Left ventricle myocardium inferior (tissue), 1 donor: ENCODE data around the gene PKHD1. TPM values are rescaled to one million over a fixed set of nuclear protein-coding genes. Genes with fewer than 3 reads are reported as not detected.

ENCODE experiments used
- DNase-seq: peaks from one replicate; pipeline ENCODE4 v3.0.0-alpha.2; 2020
- H3K27ac ChIP-seq: fragments of 200-600 bp; replicated peaks from 2 replicates; pipeline ENCODE4 v1.8.0; 2021
- H3K27me3 ChIP-seq: fragments of 200-600 bp; 2 replicates; pipeline ENCODE4 v1.8.0; 2021; ENCODE audit warnings: low read depth
- H3K36me3 ChIP-seq: fragments of 200-600 bp; 2 replicates; pipeline ENCODE4 v1.8.0; 2021
- H3K4me1 ChIP-seq: fragments of 200-600 bp; 2 replicates; pipeline ENCODE4 v1.8.0; 2021
- H3K4me3 ChIP-seq: fragments of 200-600 bp; 2 replicates; pipeline ENCODE4 v1.8.0; 2021; ENCODE audit warnings: mild to moderate bottlenecking, moderate library complexity
- H3K9me3 ChIP-seq: fragments of 200-600 bp; replicated peaks from 2 replicates; pipeline ENCODE4 v1.8.0; 2021
- intact Hi-C: fragments of 100-400 bp; cut with micrococcal nuclease; formaldehyde crosslinking; loops from one replicate; pipeline ENCODE4 v1.11.0; 2022
- total RNA-seq: library from RNA; stranded (reverse); fragmentation: NEBNext Ultra II Directional; extraction: Animal tissue kit (Norgen Biotek cat#: 25700); gene quantifications from one replicate; pipeline ENCODE4 v1.2.1, GENCODE V29; 2021
- TF ChIP-seq, protein P1 (sequence below): fragments of 200-600 bp; IDR thresholded peaks from 2 replicates; pipeline ENCODE4 v1.8.0; 2021; ENCODE audit warnings: antibody characterized with exemption, mild to moderate bottlenecking, borderline replicate concordance
- donor health status: DM: no; HTN: yes; CAD: no; lungs with severe emphysema.

PKHD1 gene
- total RNA-seq, 1 donor from 2014 or later = not detected

DNA sequence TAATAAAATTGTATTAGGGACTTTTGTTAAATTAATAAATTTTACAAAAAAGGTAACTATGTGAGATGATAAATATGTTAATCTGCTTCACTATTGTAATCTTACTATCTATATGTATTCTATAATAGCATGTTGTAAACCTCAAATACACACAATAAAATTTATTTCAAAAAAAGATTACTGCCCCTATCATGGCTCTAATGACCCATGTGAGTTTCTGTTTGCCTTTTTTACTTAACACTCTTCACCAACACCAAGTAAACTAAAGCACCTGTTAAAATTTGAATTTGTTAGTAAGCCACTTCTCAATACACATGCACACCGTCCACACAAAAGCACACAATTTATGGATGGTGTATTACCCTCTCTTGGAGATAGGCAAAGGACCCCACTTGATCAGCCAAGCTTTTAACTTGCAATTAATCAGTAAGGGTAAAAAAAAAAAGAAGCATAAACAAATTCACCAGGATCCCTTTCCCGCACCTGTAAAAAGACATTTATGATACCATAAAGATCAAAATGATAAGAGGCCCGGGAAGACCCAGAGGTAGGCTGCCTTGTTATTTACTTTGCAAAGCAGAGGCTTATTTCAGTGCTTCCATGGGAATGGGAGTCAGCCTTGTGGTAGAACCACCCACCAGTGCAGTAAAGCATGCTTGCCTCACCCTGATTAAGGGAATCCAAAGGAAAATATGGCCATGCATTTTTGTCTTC is 28.6 kb upstream of the PKHD1 start:
- intact Hi-C loops = no loop called here
- no peak for DNase-seq
- H3K27ac ChIP-seq = no peak overlapping the region
- no peak overlapping the region for H3K4me3 ChIP-seq
- TF ChIP-seq, protein P1, sequence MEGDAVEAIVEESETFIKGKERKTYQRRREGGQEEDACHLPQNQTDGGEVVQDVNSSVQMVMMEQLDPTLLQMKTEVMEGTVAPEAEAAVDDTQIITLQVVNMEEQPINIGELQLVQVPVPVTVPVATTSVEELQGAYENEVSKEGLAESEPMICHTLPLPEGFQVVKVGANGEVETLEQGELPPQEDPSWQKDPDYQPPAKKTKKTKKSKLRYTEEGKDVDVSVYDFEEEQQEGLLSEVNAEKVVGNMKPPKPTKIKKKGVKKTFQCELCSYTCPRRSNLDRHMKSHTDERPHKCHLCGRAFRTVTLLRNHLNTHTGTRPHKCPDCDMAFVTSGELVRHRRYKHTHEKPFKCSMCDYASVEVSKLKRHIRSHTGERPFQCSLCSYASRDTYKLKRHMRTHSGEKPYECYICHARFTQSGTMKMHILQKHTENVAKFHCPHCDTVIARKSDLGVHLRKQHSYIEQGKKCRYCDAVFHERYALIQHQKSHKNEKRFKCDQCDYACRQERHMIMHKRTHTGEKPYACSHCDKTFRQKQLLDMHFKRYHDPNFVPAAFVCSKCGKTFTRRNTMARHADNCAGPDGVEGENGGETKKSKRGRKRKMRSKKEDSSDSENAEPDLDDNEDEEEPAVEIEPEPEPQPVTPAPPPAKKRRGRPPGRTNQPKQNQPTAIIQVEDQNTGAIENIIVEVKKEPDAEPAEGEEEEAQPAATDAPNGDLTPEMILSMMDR = no peak
- peaks cover 19% of the 10 kb centered on the region for H3K9me3 ChIP-seq
- H3K27me3 ChIP-seq = no peaks in the 10 kb centered on the region
- H3K36me3 ChIP-seq = no peaks in the 10 kb centered on the region
- no peaks in the 10 kb centered on the region for H3K4me1 ChIP-seq

DNA sequence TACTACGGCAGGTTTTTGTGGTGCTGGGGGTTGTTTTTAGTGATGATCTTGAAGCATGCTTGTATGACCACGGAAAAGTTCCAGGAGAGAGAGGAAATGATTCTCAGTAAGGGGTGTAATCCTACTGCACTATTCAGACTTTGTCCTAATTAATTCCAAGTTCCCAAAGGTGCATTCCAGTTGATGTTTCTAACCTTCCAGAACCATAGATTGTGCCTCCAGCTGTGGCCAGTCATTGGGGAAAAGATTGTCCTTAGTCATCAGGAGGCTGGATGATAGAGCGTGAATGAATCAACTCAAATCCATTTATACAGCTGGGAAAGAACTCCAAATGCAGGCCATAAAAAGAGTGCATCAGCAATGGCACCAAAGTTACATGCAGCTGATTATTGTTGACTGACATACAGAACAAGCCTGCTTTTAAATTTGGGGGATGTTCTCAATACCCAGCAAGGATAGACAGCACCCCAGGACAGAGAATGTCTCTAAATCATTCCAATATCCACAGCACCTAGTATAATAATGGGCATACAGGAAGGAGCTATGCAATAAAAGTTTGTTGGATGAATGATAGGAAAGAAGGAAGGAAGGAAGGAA is 27.8 kb upstream of the PKHD1 start:
- H3K36me3 ChIP-seq = no peaks in the 10 kb centered on the region
- DNase-seq = no peak
- intact Hi-C loops = no loop called here
- no peak overlapping the region for H3K27ac ChIP-seq
- peaks cover 17% of the 10 kb centered on the region for H3K9me3 ChIP-seq
- no peaks in the 10 kb centered on the region for H3K27me3 ChIP-seq
- H3K4me3 ChIP-seq = no peak overlapping the region
- TF ChIP-seq, protein P1 = no peak
- H3K4me1 ChIP-seq = no peaks in the 10 kb centered on the region

DNA sequence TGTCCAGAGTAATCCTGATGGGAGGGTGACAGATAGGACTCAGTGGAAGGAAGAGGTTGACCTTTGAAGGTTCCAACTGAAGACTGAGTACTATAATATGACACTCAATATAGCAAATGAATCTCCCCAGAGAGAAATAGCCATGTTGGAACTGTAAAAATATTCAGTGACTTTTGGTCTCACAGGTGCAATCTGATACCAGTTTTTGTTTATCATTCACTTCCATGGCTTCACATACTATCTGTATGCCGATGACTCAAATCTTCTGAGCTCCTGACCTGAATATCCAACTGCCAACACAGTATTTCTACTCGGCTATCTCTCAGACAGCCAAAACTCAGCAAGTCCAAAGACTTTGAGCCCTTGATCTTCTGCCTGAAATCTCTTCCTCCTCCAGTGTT is 21.8 kb upstream of the PKHD1 start:
- Histone ChIP-seq H3K9me3 (no peaks in the 10 kb centered on the region), H3K27me3 (peaks cover 8% of the 10 kb centered on the region), H3K27ac (no peak overlapping the region), H3K4me1 (no peaks in the 10 kb centered on the region), H3K36me3 (no peaks in the 10 kb centered on the region), H3K4me3 (no peak overlapping the region)
- intact Hi-C loops = no loop called here
- TF ChIP-seq, protein P1 = no peak
- DNase-seq = no peak

DNA sequence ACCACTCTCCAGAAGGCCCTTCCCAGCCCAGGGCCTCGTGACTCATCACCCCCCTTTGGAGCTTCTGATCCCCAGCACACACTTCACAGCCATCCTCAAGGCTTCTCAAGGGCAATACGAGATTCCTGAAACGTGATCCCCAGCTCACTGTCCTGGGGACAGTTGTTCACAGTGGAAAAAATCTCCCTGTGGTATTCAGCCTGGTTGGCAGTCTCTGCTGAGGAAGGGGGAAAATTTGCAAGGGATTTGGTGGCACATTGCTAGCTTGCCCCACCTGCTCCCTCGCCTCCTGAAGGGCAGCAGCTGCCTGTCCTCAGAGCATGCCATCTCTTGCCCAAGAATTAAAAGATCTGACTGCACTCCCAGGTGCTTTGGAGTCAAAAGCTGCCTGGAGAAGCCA is 20.7 kb upstream of the PKHD1 start:
- DNase-seq = no peak
- no peaks in the 10 kb centered on the region for H3K4me1 ChIP-seq
- no peak overlapping the region for H3K4me3 ChIP-seq
- no peaks in the 10 kb centered on the region for H3K36me3 ChIP-seq
- intact Hi-C loops = no loop called here
- H3K27me3 ChIP-seq = peaks cover 8% of the 10 kb centered on the region
- TF ChIP-seq, protein P1 = no peak
- H3K9me3 ChIP-seq = no peaks in the 10 kb centered on the region
- H3K27ac ChIP-seq = no peak overlapping the region

DNA sequence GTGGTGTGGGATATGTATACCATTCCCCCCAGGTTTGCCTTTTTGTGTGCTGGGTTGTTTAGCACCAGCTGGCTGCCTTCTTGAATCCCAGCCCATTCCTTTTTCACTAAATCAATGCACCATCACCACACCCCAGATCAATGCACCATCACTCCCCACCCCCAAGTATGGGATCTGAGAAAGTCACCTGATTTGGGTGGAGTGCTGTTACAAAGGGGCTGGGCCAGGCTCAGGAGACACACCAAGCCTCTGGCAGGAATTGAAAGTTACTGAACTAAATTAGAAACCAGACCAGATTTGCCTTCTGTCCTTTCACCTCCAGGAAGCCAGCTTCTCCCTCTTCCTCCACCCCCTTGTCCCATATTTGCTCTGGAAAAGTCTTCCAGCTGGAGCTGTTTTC is 19.6 kb upstream of the PKHD1 start:
- no peak overlapping the region for H3K4me3 ChIP-seq
- intact Hi-C loops = no loop called here
- peaks cover 15% of the 10 kb centered on the region for H3K27me3 ChIP-seq
- H3K36me3 ChIP-seq = no peaks in the 10 kb centered on the region
- no peak overlapping the region for H3K27ac ChIP-seq
- TF ChIP-seq, protein P1 = no peak
- DNase-seq = no peak
- H3K4me1 ChIP-seq = no peaks in the 10 kb centered on the region
- H3K9me3 ChIP-seq = no peaks in the 10 kb centered on the region
